ENCODE results near the gene PSTPIP1.
A peak's percentile ranks its signal among the peaks of the same experiment; 100 is the strongest.

DNA sequence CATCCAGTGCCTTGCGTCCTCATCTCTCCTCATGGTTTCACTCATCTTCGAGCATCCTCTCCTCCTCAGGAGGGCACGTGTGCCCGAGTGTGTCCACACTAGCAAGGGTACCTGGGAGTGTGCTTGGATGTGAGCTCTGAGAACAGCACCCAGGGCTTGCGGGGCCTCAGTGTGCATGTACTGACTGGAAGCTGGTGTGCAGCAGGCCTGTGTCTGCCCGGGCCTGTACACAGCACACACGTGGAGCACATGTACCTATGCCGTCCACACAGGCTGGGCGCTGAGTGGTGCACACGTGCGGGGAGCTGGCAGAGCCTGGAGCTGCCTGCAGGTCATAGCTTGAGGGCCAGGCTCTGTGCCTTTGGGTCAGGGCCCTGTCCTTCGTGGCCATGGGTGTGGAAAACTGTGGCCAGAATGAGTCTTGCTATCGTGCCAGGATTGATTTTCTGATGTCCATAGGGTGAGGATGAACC is 41.1 kb downstream of the PSTPIP1 start:
- TF ChIP-seq MTA3 (IDR thresholded peaks at IDR 0.05; ENCODE audit: borderline replicate concordance, low read length) (no peak), POLR2A (IDR thresholded peaks at IDR 0.05; ENCODE audit: low read depth, low read length) (peak; percentile 65), EP300 (IDR thresholded peaks at IDR 0.05; ENCODE audit: borderline replicate concordance in 1 of 2, control insufficient read depth in 1 of 2, low read depth in 2 of 2, low read length in 2 of 2) (no peak), JUNB (IDR thresholded peaks at IDR 0.05) (no peak), KDM1A (IDR thresholded peaks at IDR 0.05; ENCODE audit: borderline replicate concordance) (no peak)
- TF ChIP-seq, protein P1, sequence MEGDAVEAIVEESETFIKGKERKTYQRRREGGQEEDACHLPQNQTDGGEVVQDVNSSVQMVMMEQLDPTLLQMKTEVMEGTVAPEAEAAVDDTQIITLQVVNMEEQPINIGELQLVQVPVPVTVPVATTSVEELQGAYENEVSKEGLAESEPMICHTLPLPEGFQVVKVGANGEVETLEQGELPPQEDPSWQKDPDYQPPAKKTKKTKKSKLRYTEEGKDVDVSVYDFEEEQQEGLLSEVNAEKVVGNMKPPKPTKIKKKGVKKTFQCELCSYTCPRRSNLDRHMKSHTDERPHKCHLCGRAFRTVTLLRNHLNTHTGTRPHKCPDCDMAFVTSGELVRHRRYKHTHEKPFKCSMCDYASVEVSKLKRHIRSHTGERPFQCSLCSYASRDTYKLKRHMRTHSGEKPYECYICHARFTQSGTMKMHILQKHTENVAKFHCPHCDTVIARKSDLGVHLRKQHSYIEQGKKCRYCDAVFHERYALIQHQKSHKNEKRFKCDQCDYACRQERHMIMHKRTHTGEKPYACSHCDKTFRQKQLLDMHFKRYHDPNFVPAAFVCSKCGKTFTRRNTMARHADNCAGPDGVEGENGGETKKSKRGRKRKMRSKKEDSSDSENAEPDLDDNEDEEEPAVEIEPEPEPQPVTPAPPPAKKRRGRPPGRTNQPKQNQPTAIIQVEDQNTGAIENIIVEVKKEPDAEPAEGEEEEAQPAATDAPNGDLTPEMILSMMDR (IDR thresholded peaks at IDR 0.05 in 2 of 3, conservative IDR thresholded peaks at IDR 0.05 in 1 of 3; ENCODE audit: control insufficient read depth in 2 of 3, extremely low read depth in 1 of 3, insufficient read depth in 1 of 3, low read depth in 3 of 3, low read length in 3 of 3) = no peak
